Gastroesophageal sphincter (tissue), 3 donors: ENCODE data around the gene PPP6R3.

Experiments used
- EP300 ChIP-seq: sonication (generic); formaldehyde crosslinking; IDR thresholded peaks from one replicate; pipeline ENCODE4 v1.6.1; 2017; ENCODE audit warnings: antibody characterized with exemption, mild to moderate bottlenecking
- POLR2A ChIP-seq, 2 donors: fragments of 450-650 bp; IDR thresholded peaks; one replicate each; pipeline ENCODE4 v1.6.1; 2017; ENCODE audit warnings: antibody characterized with exemption in 2 of 2, mild to moderate bottlenecking in 2 of 2, moderate library complexity in 1 of 2
- POLR2AphosphoS5 ChIP-seq: sonication (generic); formaldehyde crosslinking; IDR thresholded peaks from one replicate; pipeline ENCODE4 v1.6.1; 2017; ENCODE audit warnings: antibody characterized with exemption
- TF ChIP-seq, protein P1 (sequence below), 4 experiments: fragments of 200-600 bp in 2 of 4; fragments of 450-650 bp in 2 of 4; sonication (generic) in 1 of 4; IDR thresholded peaks; one replicate each; pipeline ENCODE4 v1.5.1; 2017 to 2019; ENCODE audit warnings: antibody characterized with exemption in 4 of 4, mild to moderate bottlenecking in 2 of 4, moderate library complexity in 2 of 4

DNA sequence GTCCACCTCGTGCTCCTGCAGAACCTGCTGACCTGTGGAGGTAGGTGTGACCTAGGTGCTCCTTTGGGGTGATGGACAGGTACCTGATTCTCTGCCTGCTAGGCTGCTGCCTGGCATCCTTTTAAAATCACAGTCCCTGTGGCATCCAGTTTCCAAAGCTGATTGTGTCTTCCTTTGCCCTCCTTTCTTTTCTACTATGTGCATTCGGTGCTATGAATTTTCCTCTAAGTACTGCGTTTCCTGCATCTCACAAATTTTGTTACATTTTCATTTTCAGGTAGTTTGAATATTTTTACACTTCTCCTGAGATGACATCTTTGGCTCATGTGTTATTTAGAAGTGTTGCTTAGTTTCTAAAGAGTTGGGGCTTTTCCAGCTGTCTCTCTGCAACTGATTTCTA is 30.9 kb upstream of the PPP6R3 start:
- TF ChIP-seq, protein P1, sequence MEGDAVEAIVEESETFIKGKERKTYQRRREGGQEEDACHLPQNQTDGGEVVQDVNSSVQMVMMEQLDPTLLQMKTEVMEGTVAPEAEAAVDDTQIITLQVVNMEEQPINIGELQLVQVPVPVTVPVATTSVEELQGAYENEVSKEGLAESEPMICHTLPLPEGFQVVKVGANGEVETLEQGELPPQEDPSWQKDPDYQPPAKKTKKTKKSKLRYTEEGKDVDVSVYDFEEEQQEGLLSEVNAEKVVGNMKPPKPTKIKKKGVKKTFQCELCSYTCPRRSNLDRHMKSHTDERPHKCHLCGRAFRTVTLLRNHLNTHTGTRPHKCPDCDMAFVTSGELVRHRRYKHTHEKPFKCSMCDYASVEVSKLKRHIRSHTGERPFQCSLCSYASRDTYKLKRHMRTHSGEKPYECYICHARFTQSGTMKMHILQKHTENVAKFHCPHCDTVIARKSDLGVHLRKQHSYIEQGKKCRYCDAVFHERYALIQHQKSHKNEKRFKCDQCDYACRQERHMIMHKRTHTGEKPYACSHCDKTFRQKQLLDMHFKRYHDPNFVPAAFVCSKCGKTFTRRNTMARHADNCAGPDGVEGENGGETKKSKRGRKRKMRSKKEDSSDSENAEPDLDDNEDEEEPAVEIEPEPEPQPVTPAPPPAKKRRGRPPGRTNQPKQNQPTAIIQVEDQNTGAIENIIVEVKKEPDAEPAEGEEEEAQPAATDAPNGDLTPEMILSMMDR (IDR thresholded peaks at IDR 0.05) = no peak
- TF ChIP-seq POLR2A (IDR thresholded peaks at IDR 0.05) = no peak
- no peak for TF ChIP-seq EP300
- TF ChIP-seq POLR2AphosphoS5 = no peak
